Measurements from ENCODE around the gene MKNK1.

- TF ChIP-seq CTCF (IDR thresholded peaks at IDR 0.05; ENCODE audit: insufficient read depth, low read length, poor library complexity, severe bottlenecking) (no peak), EZH2phosphoT487 (conservative IDR thresholded peaks at IDR 0.05; ENCODE audit: low read length) (no peak)
These were observed 87.0 kb downstream of the MKNK1 start for GRCh38 chr1:46517010-46517600.
